Activated gamma-delta T cell treated with Interleukin-2 at 50 U/mL for 16 hours (primary cell): ENCODE data around the gene MS4A1.
"Not testable (repeated sequence)": the region's sequence is repeated elsewhere in the genome, so short reads cannot be mapped to it uniquely, and the experiment has no call there.

Experiments used
- DNase-seq: peaks from one replicate; pipeline ENCODE4 v3.0.0-alpha.2; 2020

The MS4A1 gene

GRCh38 chr11:60455531-60456042 lies at the start of gene MS4A1:
TSS of gene MS4A1 (plus strand) at chr11:60455847. CDS start at chr11:60462375, 6,528 bp downstream.
- DNase-seq, result no peak

- DNase-seq, result no peak
These were observed 35.6 kb upstream of the MS4A1 start for GRCh38 chr11:60420015-60420414.

- no peak for DNase-seq
These were observed 33.0 kb upstream of the MS4A1 start for GRCh38 chr11:60422609-60423008.

GRCh38 chr11:60428517-60428916 lies 27.1 kb upstream of the MS4A1 start:
- no peak for DNase-seq

- no peak for DNase-seq
These were observed 26.4 kb upstream of the MS4A1 start, which contains the start of gene MS4A5 for GRCh38 chr11:60429272-60429671. TSS of gene MS4A5 (plus strand) at chr11:60429572. CDS start at chr11:60429675, 103 bp downstream.

GRCh38 chr11:60431251-60431650 lies 24.4 kb upstream of the MS4A1 start:
- DNase-seq, result no peak

- no peak for DNase-seq
These were observed 22.2 kb upstream of the MS4A1 start for GRCh38 chr11:60433401-60433800.

GRCh38 chr11:60447070-60447469 lies 8.6 kb upstream of the MS4A1 start:
- no peak for DNase-seq

GRCh38 chr11:60447846-60448245 lies 7.8 kb upstream of the MS4A1 start:
- DNase-seq, result no peak

- DNase-seq, result not testable (repeated sequence)
These were observed 4.5 kb upstream of the MS4A1 start for GRCh38 chr11:60451185-60451584.

GRCh38 chr11:60454212-60454611 lies 1.4 kb upstream of the MS4A1 start:
- no peak for DNase-seq

GRCh38 chr11:60457576-60457975 lies 1.9 kb downstream of the MS4A1 start:
- no peak for DNase-seq

GRCh38 chr11:60459345-60459744 lies 3.7 kb downstream of the MS4A1 start:
- no peak for DNase-seq

- no peak for DNase-seq
These were observed 13.2 kb downstream of the MS4A1 start for GRCh38 chr11:60468829-60469228.

- no peak for DNase-seq
These were observed 14.1 kb downstream of the MS4A1 start for GRCh38 chr11:60469723-60470122.

GRCh38 chr11:60477035-60477445 lies 21.4 kb downstream of the MS4A1 start:
- no peak for DNase-seq

GRCh38 chr11:60482361-60482760 lies 26.7 kb downstream of the MS4A1 start:
- DNase-seq, result no peak

GRCh38 chr11:60485987-60486386 lies 30.3 kb downstream of the MS4A1 start:
- no peak for DNase-seq

GRCh38 chr11:60492488-60493009 lies 36.9 kb downstream of the MS4A1 start, which contains the start of gene MS4A12:
TSS of gene MS4A12 (plus strand) at chr11:60492778. CDS start at chr11:60497319, 4,541 bp downstream.
- no peak for DNase-seq

GRCh38 chr11:60493454-60493853 lies 37.8 kb downstream of the MS4A1 start:
- DNase-seq, result no peak

GRCh38 chr11:60498399-60498798 lies 42.8 kb downstream of the MS4A1 start:
- DNase-seq, result no peak

- DNase-seq, result no peak
These were observed 43.2 kb downstream of the MS4A1 start for GRCh38 chr11:60498853-60499252.

- DNase-seq, result no peak
These were observed 44.7 kb downstream of the MS4A1 start for GRCh38 chr11:60500276-60500910.

- DNase-seq, result no peak
These were observed 46.7 kb downstream of the MS4A1 start for GRCh38 chr11:60502221-60502775.
